ENCODE data around the gene PSTPIP1.

Gene PSTPIP1

DNA sequence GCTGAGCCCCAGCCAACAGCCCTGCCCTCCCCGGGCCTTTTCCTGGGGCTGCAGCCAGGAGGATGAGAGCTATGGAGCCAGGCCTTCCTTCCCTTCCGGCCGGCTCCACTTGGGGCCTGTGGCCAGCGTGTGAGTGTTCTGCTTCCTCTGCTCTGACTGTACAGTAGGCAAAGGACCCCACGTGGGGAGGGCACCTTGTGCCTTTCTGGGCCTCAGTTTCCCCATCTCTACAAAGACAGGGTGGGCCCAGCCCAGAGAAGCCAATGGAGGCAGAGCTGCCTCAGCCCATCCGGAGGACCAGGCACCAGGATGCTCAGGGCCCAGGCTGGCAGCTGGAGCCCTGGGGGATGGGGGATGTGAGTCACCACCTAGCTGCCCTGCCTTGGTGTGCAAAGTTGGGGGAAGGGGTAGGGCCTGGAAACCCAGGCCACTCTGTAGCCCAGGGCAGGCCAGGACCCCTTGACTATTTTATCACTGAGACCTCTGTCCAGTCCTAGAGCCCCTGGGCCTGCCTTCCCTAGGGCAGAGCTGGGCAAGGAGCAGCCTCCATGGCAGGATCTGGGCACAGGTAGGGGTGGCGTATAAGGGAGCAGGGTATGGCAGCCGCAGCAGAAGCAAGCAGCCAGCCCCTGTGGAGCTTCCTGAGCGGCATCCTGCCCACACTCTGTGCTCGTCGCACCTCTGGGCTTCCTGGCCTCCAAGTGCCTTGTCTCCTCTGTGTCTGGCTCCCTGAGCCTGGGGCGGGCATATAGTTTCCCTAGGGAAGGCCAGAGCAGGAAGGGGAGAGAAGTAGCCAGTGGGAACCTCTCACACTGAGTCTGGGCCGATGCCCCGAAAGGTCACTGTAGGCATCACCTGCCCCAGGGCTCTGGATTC is 1.8 kb downstream of the PSTPIP1 start:
- no peak overlapping the region for H3K27ac ChIP-seq
- no peak for DNase-seq (ENCODE audit: low read depth, low spot score)

DNA sequence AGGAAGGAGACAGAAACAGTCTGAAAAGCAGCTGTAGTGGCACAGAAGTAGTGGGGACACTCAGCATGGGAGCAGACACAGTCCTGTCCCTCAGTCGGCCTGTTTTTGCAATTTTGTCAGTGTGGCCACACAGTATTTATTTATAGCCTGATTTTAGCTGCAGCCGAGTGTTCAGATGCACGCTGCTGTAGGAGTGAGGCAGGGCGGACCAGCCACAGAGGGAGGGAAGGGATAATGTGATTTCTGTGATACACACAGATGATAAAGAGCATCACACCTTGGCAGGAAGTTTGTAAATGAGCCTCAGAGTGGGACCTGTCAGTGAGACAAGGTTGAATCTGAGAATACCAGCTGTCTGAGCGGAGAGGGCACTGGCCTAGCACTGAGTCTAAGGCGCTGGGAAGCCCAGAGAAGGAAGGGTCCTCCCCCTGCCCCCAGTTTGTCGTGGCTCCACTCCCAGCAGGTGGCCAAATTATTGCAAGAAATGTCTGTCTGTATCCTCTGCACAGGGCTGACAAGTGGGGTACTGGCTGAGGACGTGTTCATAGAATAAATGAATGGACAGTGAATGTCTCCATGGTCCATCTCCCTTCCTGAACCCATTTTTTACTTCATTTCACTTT is 3.8 kb downstream of the PSTPIP1 start:
- DNase-seq (ENCODE audit: low read depth, low spot score) = no peak
- no peak overlapping the region for H3K27ac ChIP-seq

DNA sequence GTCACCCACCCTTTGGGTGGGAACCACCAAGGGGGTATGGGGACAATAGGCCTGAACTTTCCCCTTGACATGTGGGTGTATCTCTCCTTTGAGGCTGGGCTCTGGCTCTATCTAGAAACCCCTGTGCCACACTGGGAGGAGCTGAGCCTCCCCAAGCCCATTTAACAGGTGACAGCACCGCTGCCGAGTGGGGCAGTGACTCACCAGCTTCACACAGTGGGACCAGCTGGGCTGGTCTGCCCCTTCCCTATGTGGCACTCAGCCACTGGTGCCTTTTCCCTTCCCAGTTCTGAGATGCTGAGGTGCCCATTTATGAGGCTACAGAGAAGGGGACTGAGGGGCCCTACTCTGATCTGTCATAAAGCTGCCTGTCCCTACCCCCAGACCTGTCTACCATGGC is 5.1 kb downstream of the PSTPIP1 start:
- no peak for DNase-seq (ENCODE audit: low read depth, low spot score)
- no peak overlapping the region for H3K27ac ChIP-seq

DNA sequence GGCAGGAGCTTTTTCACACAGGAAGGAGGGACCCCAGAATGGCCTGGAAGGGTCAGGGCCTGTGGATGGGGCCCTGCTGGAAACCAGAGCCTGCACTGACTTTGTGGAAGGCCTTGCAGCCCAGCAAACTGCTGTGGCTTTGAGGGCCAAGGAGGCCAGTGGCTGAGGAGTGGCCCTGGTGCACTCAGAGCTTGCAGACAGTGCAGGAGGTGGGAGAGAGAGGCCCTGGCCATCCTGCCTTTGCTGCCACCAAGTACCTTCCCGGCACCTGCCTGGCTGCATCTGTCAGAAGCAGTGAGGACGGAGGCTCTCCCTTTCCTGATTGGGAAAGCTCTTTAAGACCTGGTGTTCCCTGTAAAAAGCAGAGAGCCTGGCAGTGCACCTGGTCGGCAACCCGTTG is 6.4 kb downstream of the PSTPIP1 start:
- DNase-seq (ENCODE audit: low read depth, low spot score) = no peak
- no peak overlapping the region for H3K27ac ChIP-seq

DNA sequence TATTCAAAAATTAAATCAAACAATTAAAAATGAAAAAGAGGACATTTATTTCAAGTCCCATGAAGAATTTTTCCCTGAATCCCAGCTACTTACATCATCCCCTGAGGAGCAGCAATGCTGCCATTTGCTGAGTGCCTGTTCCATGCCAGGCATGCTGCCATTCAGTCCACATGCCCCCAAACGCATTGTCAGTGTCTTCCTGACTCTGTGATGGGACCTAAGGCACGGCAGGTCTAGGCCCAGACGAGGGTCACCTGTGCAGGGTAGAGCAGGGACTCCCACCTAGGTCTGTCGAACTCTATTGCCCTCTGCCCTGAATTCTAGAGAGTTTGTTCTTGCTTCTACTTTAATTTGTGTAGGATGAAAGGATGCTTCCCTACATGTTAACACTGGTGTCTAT is 7.0 kb downstream of the PSTPIP1 start:
- no peak for DNase-seq (ENCODE audit: low read depth, low spot score)
- H3K27ac ChIP-seq = no peak overlapping the region

DNA sequence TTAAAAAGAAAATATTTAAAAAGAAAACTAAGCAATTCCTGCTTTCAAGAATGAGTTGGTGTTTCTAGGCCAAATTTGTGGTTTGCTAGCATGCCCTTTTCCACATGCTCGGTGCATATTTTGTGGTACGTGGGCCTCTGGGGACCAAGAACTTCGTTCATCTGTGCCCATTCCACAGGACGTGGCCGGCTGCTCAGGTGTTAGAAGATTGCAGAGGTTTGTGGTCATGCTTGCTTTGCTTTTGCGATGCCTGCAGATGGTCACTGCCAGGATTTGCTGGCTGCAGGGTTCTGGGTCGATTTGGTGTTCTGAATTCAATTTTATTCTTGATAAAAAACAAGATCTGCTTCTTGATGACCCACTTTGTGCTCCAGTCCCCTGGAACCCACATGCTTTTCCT is 7.5 kb downstream of the PSTPIP1 start:
- DNase-seq (ENCODE audit: low read depth, low spot score) = no peak
- H3K27ac ChIP-seq = no peak overlapping the region

DNA sequence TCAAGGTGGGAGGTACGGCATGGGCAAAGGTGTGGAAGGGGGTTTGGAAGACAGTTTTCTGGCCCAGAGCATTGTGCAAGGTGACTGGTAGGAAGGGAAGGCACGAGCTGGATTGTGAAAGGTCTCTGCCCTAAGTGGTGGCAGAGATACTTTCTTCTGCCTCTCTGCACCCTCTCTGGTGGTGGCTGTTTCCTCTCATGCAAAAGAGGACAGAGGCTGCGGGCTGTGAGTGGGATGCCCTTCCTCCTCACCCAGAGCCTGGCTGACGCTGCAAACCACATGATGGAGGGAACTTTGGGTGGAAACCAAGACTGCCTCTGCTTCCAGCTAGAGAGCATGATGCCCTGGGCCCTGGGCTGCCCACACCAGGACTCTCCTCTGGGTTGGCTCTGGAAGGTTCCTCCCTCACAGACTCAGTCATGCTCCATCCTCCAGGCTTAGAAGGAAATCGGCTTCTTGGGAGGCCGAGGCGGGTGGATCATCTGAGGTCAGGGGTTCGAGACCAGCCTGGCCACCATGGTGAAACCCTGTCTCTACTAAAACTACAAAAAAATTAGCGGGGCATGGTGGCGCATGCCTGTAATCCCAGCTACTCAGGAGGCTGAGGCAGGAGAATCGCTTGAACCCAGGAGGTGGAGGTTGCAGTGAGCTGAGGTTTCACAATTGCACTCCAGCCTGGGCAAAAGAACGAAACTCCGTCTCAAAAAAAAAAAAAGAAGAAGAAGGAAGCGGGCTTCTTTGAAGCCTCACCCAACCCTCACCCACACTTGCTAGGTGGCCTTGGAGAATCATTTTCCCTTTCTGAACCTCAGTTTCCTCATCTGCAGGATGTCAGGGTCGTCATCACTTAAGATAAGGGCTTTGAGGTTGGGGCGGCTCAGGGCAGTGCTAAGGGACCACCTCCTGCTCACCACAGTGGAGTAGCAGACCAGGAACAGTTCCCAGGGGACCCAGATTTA is 8.3 kb downstream of the PSTPIP1 start:
- no peak overlapping the region for H3K27ac ChIP-seq
- no peak for DNase-seq (ENCODE audit: low read depth, low spot score)

GRCh38 chr15:77004189-77004588 is 9.3 kb downstream of the PSTPIP1 start:
- no peak for DNase-seq (ENCODE audit: low read depth, low spot score)
- no peak overlapping the region for H3K27ac ChIP-seq

DNA sequence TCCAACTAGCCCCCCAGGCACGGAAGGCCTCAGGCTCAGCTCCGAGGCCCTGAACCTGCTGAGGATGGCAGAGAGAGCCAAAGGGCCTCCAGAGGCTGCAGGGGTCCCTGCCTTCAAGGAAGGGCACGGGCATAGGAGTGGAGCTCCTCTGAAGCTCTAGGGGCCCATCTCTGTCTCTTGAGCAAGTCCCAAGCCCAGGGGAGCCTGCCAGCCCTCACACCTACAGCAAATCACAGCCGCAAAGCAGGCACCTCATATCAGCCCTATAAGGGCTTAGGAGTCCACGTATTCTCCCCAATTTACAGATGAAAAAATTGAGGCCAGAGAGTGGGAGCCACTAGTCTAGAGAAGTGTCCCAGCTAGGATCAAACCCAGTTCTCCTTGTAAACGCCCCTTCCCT is 14.2 kb downstream of the PSTPIP1 start:
- no peak overlapping the region for H3K27ac ChIP-seq
- no peak for DNase-seq (ENCODE audit: low read depth, low spot score)

- H3K27ac ChIP-seq = no peak overlapping the region
- DNase-seq (ENCODE audit: low read depth, low spot score) = no peak
These were observed 14.9 kb downstream of the PSTPIP1 start for GRCh38 chr15:77009646-77010311.

DNA sequence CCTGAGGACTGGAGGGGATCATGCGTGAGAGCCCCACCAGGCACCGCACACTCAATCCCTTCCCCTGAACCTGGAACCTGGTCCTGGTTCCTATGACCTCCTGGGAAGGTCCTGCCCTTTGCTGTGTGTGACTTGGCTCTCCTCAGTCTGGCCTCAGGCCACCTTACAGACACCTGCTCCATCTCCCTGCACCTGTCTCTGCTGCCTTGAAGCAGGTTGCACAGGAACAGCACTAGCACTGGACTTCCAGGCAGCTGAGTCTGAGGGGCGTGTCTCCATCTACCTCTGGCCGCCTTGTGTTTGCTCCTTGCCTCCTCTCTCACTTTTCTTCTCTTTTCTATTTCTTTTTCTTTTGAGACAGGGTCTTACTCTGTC is 15.4 kb downstream of the PSTPIP1 start:
- no peak for DNase-seq (ENCODE audit: low read depth, low spot score)
- H3K27ac ChIP-seq = no peak overlapping the region

DNA sequence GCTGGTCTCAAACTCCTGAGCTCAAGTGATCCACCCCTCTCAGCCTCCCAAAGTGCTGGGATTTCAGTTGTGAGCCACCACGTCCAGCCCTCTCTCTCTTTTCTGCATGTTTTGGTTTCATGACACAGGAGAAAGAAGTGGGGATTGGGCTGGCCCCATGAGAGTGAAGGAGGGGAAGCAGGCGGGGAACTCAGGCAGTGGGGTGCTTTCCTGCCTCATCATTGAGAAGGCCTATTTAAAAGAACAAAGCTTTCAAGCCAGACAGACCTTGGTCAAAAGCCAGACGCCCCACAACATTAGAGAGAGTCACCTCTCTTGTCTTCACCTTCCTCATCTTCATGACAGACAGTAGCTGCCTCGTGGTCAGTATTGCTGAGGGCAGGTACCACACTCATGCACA is 15.9 kb downstream of the PSTPIP1 start:
- no peak for DNase-seq (ENCODE audit: low read depth, low spot score)
- no peak overlapping the region for H3K27ac ChIP-seq

DNA sequence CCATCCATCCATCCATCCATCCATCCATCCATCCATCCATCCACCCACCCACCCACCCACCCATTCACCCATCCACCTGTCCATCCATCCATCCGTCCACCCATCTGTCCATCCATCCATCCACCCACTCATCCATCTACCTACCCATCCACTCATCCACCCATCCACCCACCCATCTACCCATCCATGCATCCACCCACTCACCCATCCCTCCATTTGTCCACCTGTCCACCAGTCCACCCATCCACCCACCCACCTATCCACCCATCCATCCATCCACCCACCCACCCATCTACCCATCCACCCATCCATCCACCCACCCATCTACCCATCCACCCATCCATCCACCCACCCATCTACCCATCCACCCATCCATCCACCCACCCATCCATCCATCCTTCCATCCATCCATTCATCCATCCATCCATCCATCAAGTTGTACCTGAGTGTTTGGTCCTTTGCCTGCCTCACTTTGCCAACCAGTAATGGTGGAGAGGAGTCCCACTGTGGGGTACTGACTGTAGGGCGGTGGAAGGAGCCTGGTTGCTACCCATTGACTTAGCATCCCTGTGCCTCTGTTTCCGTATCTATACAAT is 17.3 kb downstream of the PSTPIP1 start:
- DNase-seq (ENCODE audit: low read depth, low spot score) = no peak
- no peak overlapping the region for H3K27ac ChIP-seq

DNA sequence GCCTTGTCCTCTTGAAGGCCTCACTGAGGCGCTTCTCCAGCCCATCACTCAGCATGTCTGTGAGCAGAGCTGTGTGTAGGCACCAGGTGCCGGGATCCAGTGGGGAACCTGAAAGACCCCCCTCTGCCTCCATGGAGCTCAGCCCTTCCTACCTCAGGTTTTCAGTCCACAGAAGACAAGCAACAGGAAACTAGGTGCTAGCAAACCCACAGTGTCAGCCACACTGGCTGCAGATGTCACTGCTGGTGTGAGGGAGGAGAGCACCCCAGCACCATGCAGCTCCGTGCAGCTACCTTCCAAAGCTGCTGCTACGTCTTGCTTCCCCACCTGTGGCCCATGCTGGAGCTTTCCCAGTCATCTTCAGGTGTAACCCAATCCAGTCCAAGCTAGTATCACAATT is 17.9 kb downstream of the PSTPIP1 start:
- no peak overlapping the region for H3K27ac ChIP-seq
- no peak for DNase-seq (ENCODE audit: low read depth, low spot score)

GRCh38 chr15:77013776-77014131 is 18.8 kb downstream of the PSTPIP1 start:
- DNase-seq (ENCODE audit: low read depth, low spot score) = no peak
- H3K27ac ChIP-seq = no peak overlapping the region

GRCh38 chr15:77014132-77015081 is 19.5 kb downstream of the PSTPIP1 start:
- H3K27ac ChIP-seq = no peak overlapping the region
- no peak for DNase-seq (ENCODE audit: low read depth, low spot score)

- H3K27ac ChIP-seq = no peak overlapping the region
- no peak for DNase-seq (ENCODE audit: low read depth, low spot score)
These were observed 20.9 kb downstream of the PSTPIP1 start for GRCh38 chr15:77015646-77016320.

DNA sequence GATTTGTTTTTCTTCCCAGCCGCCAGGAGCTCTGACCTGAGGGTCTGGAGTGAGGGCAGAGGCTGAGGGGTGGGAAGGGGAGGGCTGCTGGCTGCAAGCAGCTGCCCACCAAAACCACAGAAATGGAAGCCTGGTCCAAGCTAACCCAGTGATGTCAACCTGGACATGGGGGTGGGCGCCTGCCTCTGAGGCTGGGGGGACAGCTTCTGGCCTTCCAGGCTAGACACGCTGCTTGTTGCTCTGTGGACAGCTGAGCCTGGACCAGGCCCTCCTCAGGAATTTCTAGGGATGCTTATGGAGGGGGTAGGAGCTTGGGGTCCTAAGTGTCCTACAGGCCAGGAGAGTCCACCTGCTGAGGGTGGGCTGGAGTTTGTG is 21.4 kb downstream of the PSTPIP1 start:
- H3K27ac ChIP-seq = no peak overlapping the region
- no peak for DNase-seq (ENCODE audit: low read depth, low spot score)

All from epithelial cell of prostate (primary cell).